K562 (cell line): Measurements from ENCODE around the gene DDX54. TPM values are rescaled to one million over a fixed set of nuclear protein-coding genes. Genes with fewer than 3 reads are reported as not detected.

Source experiments
- ADNP ChIP-seq: fragments of 200-800 bp; sonication (Bioruptor generic); IDR thresholded peaks from 2 replicates; pipeline ENCODE4 v1.6.1; 2016; ENCODE audit warnings: missing genetic modification characterization, missing compliant biosample characterization
- DPF2 ChIP-seq: fragments of 450-650 bp; IDR thresholded peaks from 2 replicates; pipeline ENCODE4 v1.6.1; 2016
- MEIS2 ChIP-seq: fragments of 450-650 bp; IDR thresholded peaks from 2 replicates; pipeline ENCODE4 v1.6.1; 2014; ENCODE audit warnings: mild to moderate bottlenecking; ENCODE audit not compliant: partially characterized antibody
- NCOA1 ChIP-seq: fragments of 450-650 bp; IDR thresholded peaks from 2 replicates; pipeline ENCODE4 v1.6.1; 2016; ENCODE audit warnings: low read depth
- RFX1 ChIP-seq: fragments of 450-650 bp; IDR thresholded peaks from 2 replicates; pipeline ENCODE4 v1.6.1; 2016; ENCODE audit warnings: mild to moderate bottlenecking, moderate library complexity
- TCF7L2 ChIP-seq: fragments of 150-350 bp; IDR thresholded peaks from 2 replicates; pipeline ENCODE4 v1.6.1; 2016; ENCODE audit warnings: low read depth, mild to moderate bottlenecking, low read length, moderate library complexity
- ZNF121 ChIP-seq: sonication (generic); formaldehyde crosslinking; conservative IDR thresholded peaks from 2 replicates; pipeline ENCODE4 v1.8.0; 2022; ENCODE audit warnings: missing genetic modification reagents
- ZNF830 ChIP-seq: fragments of 250-450 bp; sonication (Bioruptor Pico); IDR thresholded peaks from 2 replicates; pipeline ENCODE4 v1.5.0; 2021; ENCODE audit warnings: mild to moderate bottlenecking
- polyA plus RNA-seq, 8 experiments: library from polyadenylated mRNA; depleted of rRNA in 4 of 8; stranded (reverse) in 5 of 8; unstranded in 3 of 8; fragments of >200 nt; fragmentation: Nextera tagmentation in 2 of 8; fragmentation: Illumina TruSeq in 1 of 8; extraction: Ambion mirVana in 2 of 8; extraction: Trizol in 1 of 8; gene quantifications; 2 replicates each; pipeline versions ENCODE4 v1.2.1 to v1.2.3, GENCODE V29; 2011 to 2014; ENCODE audit warnings: inconsistent platforms in 1 of 8, missing spikeins in 1 of 8
- total RNA-seq, 7 experiments: library from RNA; depleted of rRNA in 6 of 7; stranded (reverse); fragments of >200 nt in 6 of 7; fragmentation: Illumina TruSeq in 2 of 7; extraction: Trizol in 2 of 7; gene quantifications; 2 replicates each; pipeline versions ENCODE4 v1.2.1 to v1.2.3, GENCODE V29; 2011 to 2021; ENCODE audit warnings: low replicate concordance in 1 of 7
- TF ChIP-seq, protein P1 (sequence below): fragments of 450-650 bp; IDR thresholded peaks from 2 replicates; pipeline ENCODE4 v1.6.1; 2016; ENCODE audit warnings: borderline replicate concordance
- TF ChIP-seq, protein P2 (sequence below): fragments of 150-350 bp; conservative IDR thresholded peaks from 2 replicates; pipeline ENCODE4 v1.6.1; 2014; ENCODE audit warnings: low read length
- TF ChIP-seq, protein P3 (sequence below): sonication (generic); formaldehyde crosslinking; IDR thresholded peaks from 2 replicates; pipeline ENCODE4 v1.8.0; 2022; ENCODE audit warnings: missing genetic modification reagents, mild to moderate bottlenecking, moderate library complexity, borderline replicate concordance
- TF ChIP-seq, protein P4 (sequence below): fragments of 150-350 bp; IDR thresholded peaks from 2 replicates; pipeline ENCODE4 v1.6.1; 2014; ENCODE audit warnings: low read depth, mild to moderate bottlenecking, low read length, borderline replicate concordance

The DDX54 gene
- total and polyA plus RNA-seq, 9 of the 15 experiments (the other 6 are each of a cell fraction or from before 2014, with no cell fraction given) = 1.4 to 135 (median 51.4) TPM

DNA sequence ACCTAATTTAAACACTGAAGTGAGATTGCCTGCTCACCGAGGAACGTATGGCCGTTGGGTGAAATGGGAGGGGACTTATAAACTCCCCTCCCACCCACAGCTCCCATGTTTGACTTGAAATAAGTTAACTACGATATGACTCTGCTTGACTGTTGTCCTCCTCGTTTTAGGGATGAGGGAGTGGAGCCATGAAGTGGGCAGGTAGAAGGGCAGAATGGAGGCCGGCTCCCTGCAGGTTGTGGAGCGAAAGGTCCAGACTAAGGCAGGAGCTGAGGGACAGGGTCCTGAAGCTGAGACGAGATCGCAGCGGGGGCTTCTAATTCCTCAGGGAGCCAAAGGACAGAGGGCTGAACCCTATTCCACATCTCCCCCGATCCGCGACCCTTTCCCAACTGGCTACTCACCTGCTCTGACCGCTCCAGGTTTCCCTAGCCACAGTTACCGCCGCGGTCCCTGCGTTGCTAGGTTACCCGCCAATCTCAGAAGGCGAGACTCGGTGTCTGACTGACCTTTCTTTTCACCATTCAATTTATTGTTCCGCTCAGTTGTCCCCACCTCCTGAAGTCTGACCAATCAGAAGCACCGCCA lies 35.4 kb upstream of the DDX54 start (continued):
- TF ChIP-seq, protein P1, sequence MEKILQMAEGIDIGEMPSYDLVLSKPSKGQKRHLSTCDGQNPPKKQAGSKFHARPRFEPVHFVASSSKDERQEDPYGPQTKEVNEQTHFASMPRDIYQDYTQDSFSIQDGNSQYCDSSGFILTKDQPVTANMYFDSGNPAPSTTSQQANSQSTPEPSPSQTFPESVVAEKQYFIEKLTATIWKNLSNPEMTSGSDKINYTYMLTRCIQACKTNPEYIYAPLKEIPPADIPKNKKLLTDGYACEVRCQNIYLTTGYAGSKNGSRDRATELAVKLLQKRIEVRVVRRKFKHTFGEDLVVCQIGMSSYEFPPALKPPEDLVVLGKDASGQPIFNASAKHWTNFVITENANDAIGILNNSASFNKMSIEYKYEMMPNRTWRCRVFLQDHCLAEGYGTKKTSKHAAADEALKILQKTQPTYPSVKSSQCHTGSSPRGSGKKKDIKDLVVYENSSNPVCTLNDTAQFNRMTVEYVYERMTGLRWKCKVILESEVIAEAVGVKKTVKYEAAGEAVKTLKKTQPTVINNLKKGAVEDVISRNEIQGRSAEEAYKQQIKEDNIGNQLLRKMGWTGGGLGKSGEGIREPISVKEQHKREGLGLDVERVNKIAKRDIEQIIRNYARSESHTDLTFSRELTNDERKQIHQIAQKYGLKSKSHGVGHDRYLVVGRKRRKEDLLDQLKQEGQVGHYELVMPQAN = 0 out of 2 replicates have a peak, but pooled peaks have one; percentile 21
- TF ChIP-seq ADNP = no peak
- TF ChIP-seq, protein P2, sequence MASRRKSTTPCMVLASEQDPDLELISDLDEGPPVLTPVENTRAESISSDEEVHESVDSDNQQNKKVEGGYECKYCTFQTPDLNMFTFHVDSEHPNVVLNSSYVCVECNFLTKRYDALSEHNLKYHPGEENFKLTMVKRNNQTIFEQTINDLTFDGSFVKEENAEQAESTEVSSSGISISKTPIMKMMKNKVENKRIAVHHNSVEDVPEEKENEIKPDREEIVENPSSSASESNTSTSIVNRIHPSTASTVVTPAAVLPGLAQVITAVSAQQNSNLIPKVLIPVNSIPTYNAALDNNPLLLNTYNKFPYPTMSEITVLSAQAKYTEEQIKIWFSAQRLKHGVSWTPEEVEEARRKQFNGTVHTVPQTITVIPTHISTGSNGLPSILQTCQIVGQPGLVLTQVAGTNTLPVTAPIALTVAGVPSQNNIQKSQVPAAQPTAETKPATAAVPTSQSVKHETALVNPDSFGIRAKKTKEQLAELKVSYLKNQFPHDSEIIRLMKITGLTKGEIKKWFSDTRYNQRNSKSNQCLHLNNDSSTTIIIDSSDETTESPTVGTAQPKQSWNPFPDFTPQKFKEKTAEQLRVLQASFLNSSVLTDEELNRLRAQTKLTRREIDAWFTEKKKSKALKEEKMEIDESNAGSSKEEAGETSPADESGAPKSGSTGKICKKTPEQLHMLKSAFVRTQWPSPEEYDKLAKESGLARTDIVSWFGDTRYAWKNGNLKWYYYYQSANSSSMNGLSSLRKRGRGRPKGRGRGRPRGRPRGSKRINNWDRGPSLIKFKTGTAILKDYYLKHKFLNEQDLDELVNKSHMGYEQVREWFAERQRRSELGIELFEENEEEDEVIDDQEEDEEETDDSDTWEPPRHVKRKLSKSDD = peak; percentile 97
- TF ChIP-seq MEIS2 = peak; percentile 39
- TF ChIP-seq, protein P3, sequence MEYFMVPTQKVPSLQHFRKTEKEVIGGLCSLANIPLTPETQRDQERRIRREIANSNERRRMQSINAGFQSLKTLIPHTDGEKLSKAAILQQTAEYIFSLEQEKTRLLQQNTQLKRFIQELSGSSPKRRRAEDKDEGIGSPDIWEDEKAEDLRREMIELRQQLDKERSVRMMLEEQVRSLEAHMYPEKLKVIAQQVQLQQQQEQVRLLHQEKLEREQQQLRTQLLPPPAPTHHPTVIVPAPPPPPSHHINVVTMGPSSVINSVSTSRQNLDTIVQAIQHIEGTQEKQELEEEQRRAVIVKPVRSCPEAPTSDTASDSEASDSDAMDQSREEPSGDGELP (CRISPR knock-in tag) = 0 out of 2 replicates have a peak, but pooled peaks have one; percentile 10
- peak; percentile 99 for TF ChIP-seq RFX1
- no peak for TF ChIP-seq NCOA1
- 0 out of 2 replicates have a peak, but pooled peaks have one; percentile 23 for TF ChIP-seq DPF2
- no peak for TF ChIP-seq ZNF830 (CRISPR knock-in tag)
- no peak for TF ChIP-seq TCF7L2
- no peak for TF ChIP-seq ZNF121 (CRISPR knock-in tag)
- TF ChIP-seq, protein P4, sequence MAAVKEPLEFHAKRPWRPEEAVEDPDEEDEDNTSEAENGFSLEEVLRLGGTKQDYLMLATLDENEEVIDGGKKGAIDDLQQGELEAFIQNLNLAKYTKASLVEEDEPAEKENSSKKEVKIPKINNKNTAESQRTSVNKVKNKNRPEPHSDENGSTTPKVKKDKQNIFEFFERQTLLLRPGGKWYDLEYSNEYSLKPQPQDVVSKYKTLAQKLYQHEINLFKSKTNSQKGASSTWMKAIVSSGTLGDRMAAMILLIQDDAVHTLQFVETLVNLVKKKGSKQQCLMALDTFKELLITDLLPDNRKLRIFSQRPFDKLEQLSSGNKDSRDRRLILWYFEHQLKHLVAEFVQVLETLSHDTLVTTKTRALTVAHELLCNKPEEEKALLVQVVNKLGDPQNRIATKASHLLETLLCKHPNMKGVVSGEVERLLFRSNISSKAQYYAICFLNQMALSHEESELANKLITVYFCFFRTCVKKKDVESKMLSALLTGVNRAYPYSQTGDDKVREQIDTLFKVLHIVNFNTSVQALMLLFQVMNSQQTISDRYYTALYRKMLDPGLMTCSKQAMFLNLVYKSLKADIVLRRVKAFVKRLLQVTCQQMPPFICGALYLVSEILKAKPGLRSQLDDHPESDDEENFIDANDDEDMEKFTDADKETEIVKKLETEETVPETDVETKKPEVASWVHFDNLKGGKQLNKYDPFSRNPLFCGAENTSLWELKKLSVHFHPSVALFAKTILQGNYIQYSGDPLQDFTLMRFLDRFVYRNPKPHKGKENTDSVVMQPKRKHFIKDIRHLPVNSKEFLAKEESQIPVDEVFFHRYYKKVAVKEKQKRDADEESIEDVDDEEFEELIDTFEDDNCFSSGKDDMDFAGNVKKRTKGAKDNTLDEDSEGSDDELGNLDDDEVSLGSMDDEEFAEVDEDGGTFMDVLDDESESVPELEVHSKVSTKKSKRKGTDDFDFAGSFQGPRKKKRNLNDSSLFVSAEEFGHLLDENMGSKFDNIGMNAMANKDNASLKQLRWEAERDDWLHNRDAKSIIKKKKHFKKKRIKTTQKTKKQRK = peak; percentile 93; the same call in 1 of the 2 replicates
